GM19328 (cell line): Measurements from ENCODE around the gene AKIP1.
"Not testable (repeated sequence)": the region's sequence is repeated elsewhere in the genome, so short reads cannot be mapped to it uniquely, and the experiment has no call there.

ENCODE experiments used
- ATAC-seq: cut with Tn5 transposase; IDR thresholded peaks from one replicate; pipeline ENCODE4 v1.9.1; 2021; ENCODE audit warnings: mild to moderate bottlenecking, moderate library complexity; ENCODE audit not compliant: unreplicated experiment

AKIP1 gene, protein sequence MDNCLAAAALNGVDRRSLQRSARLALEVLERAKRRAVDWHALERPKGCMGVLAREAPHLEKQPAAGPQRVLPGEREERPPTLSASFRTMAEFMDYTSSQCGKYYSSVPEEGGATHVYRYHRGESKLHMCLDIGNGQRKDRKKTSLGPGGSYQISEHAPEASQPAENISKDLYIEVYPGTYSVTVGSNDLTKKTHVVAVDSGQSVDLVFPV

DNA sequence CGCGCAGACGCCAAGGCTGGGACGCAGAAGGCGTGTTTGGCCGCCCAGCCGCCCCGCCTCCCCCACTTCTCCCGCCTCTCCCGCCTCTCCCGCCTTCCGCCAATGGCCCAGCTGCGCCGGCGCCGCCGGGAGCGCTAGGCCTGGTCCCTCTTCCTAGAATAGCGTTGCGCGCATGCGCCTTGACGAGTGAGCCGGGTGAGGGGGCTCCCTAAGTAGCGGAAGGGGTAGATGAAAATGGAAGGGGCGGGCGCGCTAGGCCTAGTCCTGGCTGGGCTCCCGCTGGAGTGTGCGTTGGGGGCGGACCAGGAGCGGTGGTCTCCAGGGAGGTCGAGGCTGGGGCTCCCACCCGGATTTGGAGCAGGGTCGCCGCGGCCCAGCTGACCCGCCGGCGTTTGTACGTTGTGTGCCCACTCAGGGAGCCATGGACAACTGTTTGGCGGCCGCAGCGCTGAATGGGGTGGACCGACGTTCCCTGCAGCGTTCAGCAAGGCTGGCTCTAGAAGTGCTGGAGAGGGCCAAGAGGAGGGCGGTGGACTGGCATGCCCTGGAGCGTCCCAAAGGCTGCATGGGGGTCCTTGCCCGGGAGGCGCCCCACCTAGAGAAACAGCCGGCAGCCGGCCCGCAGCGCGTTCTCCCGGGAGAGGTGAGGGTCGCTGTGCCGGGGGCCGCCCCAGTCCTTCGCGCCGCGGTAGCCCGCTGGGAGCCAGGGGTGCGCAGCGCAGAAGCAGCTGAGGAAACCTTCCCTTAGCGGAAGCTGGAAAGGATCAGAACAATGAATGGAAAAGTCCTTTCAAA is at the start of gene AKIP1:
AKIP1 (plus strand) TSS at position 161 of the 795 bp plus-strand sequence; CDS start at position 422, 261 bp downstream.
- peak; percentile 68 for ATAC-seq

DNA sequence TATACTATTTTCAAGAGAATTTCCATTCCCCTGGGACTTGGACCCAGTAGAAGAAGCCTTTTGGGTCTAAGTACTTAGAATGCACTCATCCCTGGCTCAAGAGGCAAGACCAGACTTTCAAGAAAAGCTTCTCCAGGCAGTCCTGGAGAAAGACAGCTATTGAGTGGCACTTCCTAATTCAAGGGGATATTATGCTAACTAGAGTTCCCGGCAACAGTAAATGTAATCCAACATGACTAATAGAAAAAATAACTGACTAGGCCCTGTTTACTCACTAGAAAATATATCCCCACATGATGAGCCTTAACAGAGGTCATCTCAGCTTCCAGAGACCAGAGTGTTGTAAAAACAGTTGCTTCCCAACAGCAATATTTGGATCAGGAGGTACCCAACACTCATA is 47.2 kb upstream of the AKIP1 start:
- ATAC-seq, result no peak

DNA sequence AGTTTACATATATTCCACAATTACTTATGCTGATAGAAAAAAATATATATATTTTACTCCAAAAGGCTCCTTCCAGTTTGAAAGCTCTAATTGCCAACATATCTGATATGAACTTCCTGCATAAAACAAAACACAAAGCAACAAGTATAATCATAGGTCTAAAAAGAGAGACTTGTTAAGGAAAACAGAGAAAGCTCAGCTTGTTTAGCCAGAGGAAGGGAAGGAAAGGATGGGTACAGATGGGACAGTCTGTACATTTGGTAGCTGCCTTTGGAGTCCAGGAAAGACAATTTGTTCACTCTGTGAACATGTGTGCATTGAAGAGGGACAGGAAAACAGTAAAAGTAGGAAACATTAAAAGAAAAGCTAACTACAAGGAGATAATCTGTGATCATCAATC is 45.7 kb upstream of the AKIP1 start:
- no peak for ATAC-seq

DNA sequence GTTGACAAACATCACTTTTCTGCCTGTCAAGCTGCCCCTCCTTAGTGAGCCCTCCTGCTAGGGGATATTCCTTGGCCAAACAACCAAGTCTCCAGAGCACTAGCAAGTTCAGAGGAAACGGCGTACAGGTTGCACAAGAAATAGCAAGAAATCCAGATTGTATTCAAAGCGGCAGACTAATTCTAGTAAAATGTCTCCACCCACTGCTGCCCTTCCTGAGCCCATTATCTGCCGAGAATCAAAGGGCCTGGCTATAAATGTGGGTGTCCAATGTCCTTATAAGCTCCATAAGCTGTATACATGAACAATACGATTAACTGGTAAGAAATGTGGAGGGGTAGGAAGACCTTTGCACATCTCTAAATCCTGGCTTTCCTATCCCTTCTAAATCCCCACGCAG is 44.0 kb upstream of the AKIP1 start:
- no peak for ATAC-seq

DNA sequence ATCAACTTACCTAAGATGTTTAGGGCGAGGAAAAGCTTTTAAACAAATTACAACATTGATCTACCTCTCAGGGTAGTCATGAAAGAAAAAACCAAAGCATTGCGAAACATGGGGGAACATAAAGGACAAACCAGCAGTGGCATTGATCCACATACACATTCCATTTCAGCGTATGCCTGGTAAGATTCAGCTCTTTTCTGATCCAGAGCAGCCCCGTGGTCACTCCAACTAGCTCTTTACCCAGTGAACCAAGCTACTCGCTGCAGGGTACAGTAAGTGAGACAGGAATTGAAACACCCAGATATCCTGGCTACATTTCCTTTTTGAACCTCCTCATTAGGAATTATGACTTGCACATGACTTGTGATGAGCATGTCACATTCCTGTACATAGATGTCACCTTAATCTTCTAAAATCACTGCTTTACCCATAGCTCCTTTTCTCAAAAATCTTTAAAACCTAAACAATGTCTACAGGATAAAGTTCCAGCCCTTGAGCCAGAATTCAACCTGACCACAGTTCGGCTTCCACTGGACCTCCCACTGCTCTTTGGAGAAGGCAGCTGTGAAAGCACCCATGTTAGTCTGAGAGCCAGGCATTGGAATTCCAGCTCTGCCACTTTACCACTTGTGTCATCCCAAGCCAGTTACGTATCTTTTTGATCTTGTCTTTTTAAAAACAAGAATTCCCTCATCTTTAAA is 42.9 kb upstream of the AKIP1 start:
- ATAC-seq, result no peak

DNA sequence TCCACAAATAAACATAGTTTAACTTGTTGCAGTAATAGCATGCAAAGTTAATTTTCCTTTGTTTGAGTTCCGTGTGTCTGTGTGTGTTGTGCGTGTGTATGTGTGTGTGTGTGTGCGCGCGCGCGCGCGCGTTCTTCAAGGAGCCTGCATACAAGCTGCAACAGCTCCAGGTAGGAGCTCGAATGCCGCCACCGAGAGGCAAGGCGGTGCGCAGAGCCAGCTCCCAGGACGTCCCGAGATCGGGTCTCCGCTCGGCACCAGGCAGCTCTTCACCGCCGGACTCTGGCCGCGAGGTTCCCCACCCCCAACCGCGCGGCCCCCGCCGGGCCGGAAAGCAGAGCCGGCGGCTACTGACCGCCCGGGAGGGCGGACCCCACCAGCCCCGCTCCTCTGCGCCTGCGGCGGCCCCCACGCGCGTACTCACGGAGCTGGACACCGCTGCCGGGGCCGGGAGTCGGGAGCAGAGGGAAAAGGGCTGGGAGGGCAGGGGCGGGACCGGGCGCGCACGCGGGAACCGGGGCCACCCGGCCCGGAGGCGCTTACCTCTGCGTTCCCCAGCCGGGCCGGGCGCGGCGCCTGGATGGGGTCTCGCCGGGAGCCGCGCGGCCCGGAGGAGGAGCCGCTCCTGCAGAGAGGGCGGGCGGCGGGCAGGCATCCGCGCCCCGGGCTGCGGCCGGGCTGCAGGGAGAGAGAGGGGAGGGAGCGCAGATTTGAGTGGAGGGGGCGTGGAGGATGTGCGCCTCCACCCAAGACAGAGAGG is 40.4 kb upstream of the AKIP1 start:
- no peak for ATAC-seq

DNA sequence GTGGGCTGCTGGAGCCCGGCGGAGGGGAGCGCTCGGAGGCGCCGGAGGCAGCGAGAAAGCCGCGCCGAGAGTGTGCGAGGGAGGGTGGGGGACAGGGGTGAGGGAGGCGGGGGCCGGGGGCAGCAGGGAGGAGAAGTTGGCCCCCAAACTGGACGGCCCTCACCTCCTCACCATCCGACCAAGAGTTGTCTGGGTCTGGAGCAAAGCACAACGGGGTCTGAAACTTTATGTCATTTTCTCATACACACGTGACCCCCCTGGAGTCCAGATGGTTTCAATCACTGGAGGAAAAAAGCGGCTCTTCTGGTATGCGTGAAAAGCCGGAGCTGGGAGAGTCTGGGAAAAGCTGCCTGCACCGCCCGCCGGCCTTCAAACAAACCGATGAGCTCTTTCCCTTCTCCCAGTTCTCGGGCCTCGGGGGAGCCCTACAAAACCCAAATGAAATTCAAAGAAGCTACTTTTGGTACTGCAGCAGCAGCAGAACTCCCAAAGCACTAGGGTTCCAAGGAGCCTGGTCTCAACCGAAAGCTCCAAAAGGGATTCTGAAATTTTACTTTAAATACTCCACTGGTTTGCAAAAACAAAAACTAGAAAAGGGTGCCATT is 39.7 kb upstream of the AKIP1 start:
- no peak for ATAC-seq

DNA sequence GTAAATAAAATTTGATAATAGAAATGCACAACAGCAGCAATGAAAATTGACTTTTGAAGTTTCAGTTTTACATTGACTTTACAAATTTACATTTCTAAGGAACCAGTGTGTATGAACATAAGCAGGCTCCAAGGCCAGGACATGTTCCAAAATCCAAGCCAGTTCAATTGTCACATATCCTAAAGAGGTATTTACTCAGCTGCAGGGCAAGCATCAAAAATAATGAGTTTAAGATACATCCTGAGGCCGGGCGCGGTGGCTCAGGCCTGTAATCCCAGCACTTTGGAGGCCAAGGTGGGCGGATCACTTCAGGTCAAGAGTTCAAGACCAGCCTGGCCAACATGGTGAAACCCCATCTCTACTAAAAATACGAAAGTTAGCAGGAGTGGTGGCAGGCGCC is 39.0 kb upstream of the AKIP1 start:
- ATAC-seq, result no peak

DNA sequence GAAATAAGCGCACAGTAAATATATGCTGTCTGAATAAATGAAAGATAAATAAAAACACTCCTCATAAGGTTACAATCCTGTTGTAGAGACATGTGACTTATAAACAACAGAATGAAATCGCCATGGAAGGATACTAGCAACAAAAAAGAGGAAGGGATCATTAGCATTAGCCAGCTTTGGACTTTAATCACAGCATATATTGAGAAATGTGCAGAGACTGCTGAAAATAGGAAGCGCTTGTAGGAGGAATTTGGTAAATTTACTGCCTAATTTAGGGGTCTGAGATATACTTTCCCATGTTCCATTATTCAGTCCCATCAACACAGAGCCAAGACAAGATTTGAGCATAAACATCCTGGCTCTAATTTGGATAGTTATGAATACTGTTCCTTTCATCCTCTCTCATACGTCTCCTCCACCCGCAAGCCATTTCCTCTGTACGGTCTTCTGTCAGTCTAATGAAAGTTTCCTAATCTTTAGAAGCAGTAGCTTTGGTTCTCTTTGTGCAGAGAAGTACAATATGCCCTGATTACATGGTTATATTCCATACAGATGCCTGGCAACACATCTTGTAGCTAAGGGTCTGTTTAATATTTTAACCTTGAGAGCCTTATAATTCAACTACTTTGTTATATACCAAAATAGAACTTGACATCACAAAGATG is 37.1 kb upstream of the AKIP1 start:
- ATAC-seq, result no peak

DNA sequence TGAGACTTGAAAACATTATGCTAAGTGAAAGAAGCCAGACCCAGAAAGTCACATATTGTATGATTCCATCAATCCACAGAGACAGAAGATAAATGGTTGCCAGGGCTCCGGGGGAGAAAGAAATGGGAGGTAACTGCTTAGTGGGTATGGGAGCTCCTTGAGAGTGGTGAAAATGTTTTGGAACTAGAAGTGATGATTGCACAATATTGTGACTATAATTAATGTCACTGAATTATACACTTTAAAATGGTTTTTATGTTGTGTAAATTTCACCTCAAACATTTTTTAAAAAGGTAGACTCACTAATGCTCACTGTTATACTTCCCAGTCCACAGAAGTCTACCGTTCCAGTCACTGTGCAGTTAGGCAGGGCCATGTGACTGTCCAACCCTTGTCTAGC is 32.2 kb upstream of the AKIP1 start:
- ATAC-seq, result no peak

DNA sequence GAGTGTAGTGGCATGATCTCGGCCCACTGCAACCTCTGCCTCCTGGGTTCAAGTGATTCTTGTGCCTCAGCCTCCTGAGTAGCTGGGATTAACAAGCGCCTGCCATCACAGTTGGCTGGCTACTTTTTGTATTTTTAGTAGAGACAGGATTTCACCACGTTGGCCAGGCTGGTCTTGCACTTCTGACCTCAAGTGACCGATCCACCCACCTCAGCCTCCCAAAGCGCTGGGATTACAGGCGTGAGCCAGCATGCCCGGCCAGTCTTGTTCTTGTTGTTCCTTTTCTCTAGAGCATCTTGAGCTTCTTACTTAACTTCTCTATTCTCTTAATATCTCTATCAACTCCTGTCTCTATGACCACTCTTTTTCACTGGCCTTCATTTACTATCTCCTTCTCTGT is 29.4 kb upstream of the AKIP1 start:
- not testable (repeated sequence) for ATAC-seq

DNA sequence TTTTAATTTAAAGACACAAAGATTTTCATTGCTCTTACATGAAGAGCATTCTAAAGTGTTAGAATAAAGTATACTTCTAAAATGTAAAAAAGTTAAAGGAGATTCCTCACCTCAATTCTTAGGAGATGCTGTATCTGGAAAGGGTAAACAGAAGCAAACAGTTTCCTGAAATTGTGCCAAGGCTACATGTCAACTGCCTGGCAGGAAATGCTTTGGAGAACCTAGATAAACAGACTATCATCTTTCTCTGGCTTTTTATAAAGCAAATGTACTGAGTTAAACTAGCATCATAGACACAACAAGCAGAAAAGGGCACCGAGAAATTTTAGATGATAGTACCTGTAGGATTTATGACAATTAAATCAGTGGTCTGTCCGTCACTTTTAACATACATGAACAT is 24.7 kb upstream of the AKIP1 start:
- no peak for ATAC-seq

DNA sequence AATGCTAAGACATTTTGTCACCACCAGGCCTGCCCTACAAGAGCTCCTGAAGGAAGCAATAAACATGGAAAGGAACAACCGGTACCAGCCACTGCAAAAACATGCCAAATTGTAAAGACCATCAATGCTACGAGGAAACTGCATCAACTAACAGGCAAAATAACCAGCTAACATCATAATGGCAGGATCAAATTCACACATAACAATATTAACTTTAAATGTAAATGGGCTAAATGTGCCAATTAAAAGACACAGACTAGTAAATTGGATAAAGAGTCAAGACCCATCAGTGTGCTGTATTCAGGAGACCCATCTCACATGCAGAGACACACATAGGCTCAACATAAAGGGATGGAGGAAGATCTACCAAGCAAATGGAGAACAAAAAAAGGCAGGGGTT is 19.8 kb upstream of the AKIP1 start:
- not testable (repeated sequence) for ATAC-seq

DNA sequence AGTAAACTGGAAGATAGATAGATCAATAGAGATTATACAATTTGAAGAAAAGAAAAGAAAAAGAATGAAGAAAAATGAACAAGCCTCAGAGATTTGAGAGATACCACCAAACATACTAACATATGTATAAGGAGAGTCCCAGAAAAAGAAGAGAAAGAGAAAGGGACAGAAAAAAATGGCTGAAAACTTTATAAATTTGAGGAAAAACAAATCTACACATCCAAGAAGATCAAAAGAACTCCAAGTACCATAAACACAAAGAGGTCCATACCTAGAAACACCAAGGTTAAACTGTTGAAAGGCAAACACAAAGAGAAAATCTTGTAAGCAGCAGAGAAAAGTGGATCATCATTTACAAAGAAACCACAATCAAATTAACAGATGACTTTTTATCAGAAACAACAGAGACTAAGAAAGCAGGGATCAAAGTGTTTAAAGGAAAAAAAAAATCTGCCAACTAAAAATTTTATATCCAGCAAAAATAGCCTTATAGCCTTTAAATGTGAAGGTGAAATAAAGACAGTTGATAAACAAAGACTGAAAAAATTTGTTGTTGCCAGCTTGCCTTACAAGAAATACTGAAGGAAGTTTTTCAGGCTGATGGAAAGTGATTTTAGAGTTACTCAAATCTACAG is 11.8 kb upstream of the AKIP1 start:
- no peak for ATAC-seq

DNA sequence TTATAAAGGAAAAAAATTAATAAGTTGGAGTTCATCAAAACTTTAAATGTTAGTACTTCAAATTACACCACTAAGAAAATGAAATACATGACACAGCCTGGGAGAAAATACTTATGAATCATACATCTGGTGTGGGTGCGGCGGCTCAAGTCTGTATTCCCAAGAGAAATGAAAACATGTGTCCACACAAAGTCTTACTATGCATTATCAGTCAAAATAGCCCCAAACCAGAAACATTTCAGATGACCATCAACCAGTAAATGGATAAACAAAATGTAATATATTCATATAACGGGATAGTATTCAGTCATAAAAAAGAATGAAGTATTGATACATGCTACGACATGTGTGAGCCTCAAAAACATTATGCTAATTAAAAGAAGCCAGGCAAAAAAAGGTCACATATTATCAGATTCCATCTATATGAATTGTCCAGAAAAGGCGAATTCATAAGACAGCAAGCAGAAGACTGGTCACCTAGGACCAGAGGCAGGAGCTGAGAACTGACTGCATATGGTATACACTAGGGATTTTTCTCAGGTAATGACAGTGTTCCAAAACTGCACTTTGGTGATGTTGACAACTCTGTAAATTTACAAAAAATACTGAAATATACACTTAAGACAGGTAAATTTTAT is 5.3 kb upstream of the AKIP1 start:
- ATAC-seq, result no peak

DNA sequence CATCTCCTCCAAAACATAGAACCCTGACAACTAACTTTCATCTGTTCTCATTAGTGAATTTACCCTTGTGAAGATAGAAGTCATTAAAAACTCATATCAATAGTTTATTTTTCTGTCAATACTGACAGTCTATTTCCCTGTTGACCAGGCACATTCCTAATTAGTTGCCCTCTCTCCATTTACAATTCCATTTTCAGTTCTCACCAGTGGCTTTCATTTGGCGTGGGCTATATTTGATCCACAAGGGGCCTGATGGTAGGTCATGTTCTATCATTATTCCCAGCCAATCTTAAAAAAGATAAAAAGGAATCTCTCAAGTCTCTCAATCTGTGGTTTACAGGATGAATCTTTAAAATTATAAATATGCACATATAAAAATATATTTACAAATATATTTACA is 3.9 kb upstream of the AKIP1 start:
- ATAC-seq, result no peak

DNA sequence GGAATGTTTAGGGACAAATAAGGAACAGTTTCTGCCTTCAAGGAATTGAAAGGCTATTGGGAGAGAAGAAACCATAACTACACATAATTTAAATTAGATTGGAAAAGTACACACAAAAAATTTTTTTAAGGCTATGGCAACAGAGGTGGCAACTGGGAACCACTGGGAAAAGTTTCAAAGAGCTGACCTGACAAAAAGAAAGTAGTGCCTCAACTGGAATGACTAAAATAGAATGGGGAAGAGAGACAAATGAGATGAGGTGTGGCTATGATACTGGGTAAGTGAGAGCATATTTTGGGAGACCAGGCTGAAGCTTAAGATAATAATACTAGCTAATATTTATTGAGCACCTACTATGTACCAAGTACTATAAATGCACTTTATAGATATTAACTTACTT is 2.9 kb upstream of the AKIP1 start:
- no peak for ATAC-seq

DNA sequence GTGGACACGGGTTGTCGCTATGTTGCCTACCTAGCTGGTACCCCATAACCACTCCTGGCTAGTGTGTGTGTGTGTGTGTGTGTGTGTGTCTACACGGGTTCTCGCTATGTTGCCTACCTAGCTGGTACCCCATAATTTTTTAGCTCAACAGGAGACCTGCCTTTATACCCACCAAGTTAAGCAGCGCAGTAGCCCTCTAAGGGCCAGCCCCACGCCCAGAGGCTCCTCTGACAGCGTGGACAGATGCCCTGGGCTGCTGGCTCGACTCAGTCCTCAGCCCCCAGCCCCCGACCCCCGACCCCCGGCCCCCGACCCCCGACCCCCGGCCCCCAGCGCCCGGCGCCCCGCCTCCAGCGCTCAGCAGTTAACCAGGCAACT is 351 bp upstream of the AKIP1 start:
- no peak for ATAC-seq

DNA sequence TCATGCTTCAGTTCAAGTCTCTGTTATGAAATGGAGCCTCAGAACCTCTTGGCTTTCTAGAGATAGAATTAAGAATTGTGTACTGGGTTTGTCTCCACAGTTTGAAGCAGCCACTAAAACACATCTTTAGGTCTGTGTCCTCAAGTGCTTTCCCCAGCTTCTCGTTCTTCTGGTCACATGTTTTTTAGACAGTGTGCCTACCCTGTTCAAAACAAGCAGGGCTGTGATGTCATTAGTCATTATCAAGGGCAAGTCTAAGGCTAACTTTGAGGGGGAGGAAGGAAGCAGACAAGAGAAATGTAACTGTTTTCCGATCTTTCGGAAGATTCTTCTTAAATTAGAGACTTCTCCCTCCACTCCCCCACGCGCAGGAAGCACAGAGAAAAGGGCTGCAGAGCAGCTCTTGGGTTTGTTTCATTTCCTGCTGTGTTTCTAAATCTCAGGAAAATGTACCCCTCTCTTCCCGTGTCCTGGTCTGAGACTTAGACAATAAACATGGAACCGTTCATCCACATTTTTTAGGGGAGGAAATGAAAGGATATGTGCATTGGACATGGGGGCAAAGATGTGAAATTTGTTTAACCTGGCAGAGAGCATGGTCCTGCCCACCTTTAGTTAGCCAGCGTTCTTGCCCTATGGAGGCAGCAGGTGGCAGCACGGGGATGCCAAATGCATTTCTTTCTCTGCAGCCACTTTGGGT is 3.1 kb downstream of the AKIP1 start:
- no peak for ATAC-seq
